Measurements from ENCODE around the gene ATAD2B. TPM values are rescaled to one million over a fixed set of nuclear protein-coding genes. Genes with fewer than 3 reads are reported as not detected.
"Not testable (repeated sequence)": the region's sequence is repeated elsewhere in the genome, so short reads cannot be mapped to it uniquely, and the experiment has no call there.

ATAD2B gene
- total and polyA plus RNA-seq, 4 donors, result 2.3 to 16.2 (median 11.5) TPM

GRCh38 chr2:23953625-23954024 is 26.7 kb upstream of the ATAD2B start:
- no peak overlapping the region for H3K27ac ChIP-seq (ENCODE audit: low read depth in 1 of 2, low read length in 2 of 2)
- no peak for DNase-seq (ENCODE audit: low spot score)

GRCh38 chr2:23952558-23952957 is 25.6 kb upstream of the ATAD2B start:
- DNase-seq (ENCODE audit: low spot score); H3K27ac ChIP-seq (ENCODE audit: low read depth in 1 of 2, low read length in 2 of 2); H3K9ac ChIP-seq (ENCODE audit: low read depth in 1 of 2, low read length in 2 of 2); H3K4me1 ChIP-seq (ENCODE audit: control insufficient read depth in 4 of 4, insufficient read depth in 4 of 4, low read length in 3 of 4); H3K27me3 ChIP-seq (ENCODE audit: control insufficient read depth in 4 of 4, insufficient read depth in 4 of 4, low read length in 3 of 4); H3K9me3 ChIP-seq (ENCODE audit: control insufficient read depth in 4 of 4, low read length in 3 of 4); H3K36me3 ChIP-seq (ENCODE audit: control insufficient read depth in 4 of 4, insufficient read depth in 3 of 4, low read depth in 1 of 4, low read length in 3 of 4); H3K4me3 ChIP-seq (ENCODE audit: low read depth in 1 of 3, low read length in 3 of 3): not testable (repeated sequence)
- 99% methylated on average over 3 of the region's 3 CpGs for WGBS

More at GRCh38 chr2:23953625-23954024, 26.7 kb upstream of the ATAD2B start:
- no peaks in the 10 kb centered on the region for H3K9me3 ChIP-seq (ENCODE audit: control insufficient read depth in 4 of 4, low read length in 3 of 4)
- H3K27me3 ChIP-seq (ENCODE audit: control insufficient read depth in 4 of 4, insufficient read depth in 4 of 4, low read length in 3 of 4), result no peaks in the 10 kb centered on the region
- no peak overlapping the region for H3K9ac ChIP-seq (ENCODE audit: low read depth in 1 of 2, low read length in 2 of 2)
- no peaks in the 10 kb centered on the region for H3K4me1 ChIP-seq (ENCODE audit: control insufficient read depth in 4 of 4, insufficient read depth in 4 of 4, low read length in 3 of 4)
- H3K4me3 ChIP-seq (ENCODE audit: low read depth in 1 of 3, low read length in 3 of 3), result no peak overlapping the region
- H3K36me3 ChIP-seq (ENCODE audit: control insufficient read depth in 4 of 4, insufficient read depth in 3 of 4, low read depth in 1 of 4, low read length in 3 of 4), result no peaks in the 10 kb centered on the region
- TF ChIP-seq CTCF (IDR thresholded peaks at IDR 0.05; ENCODE audit: low read depth, low read length, missing input control) (no peak), ATF3 (IDR thresholded peaks at IDR 0.05) (no peak), JUND (IDR thresholded peaks at IDR 0.05) (no peak), TAF1 (conservative IDR thresholded peaks at IDR 0.05) (no peak), EGR1 (IDR thresholded peaks at IDR 0.05; ENCODE audit: low read depth in 2 of 2) (no peak), REST (IDR thresholded peaks at IDR 0.05) (no peak), MAX (IDR thresholded peaks at IDR 0.05) (no peak), NR2F2 (IDR thresholded peaks at IDR 0.05) (no peak), SP1 (IDR thresholded peaks at IDR 0.05) (no peak), ZBTB33 (IDR thresholded peaks at IDR 0.05) (no peak), GABPA (IDR thresholded peaks at IDR 0.05 in 1 of 2, conservative IDR thresholded peaks at IDR 0.05 in 1 of 2) (no peak), HNF4A (conservative IDR thresholded peaks at IDR 0.05) (no peak), RXRA (IDR thresholded peaks at IDR 0.05) (no peak), FOXA2 (IDR thresholded peaks at IDR 0.05) (no peak), HNF4G (IDR thresholded peaks at IDR 0.05) (no peak), YY1 (IDR thresholded peaks at IDR 0.05) (no peak), FOXA1 (IDR thresholded peaks at IDR 0.05) (no peak), RAD21 (IDR thresholded peaks at IDR 0.05) (no peak)
